KOPT-K1 (cell line): Measurements from ENCODE around the gene TMEM53.

ENCODE experiments used
- H3K27ac ChIP-seq: fragments of 200-600 bp; sonication (generic); 2 replicates; pipeline ENCODE4 v1.5.1; 2016; ENCODE audit warnings: antibody characterized with exemption, mild to moderate bottlenecking, low read depth, low read length; ENCODE audit not compliant: poor library complexity, severe bottlenecking
- H3K36me3 ChIP-seq: fragments of 200-600 bp; sonication (generic); 2 replicates; pipeline ENCODE4 v1.5.1; 2017; ENCODE audit warnings: antibody characterized with exemption, mild to moderate bottlenecking, low read length, moderate library complexity; ENCODE audit not compliant: insufficient read depth
- H3K9me3 ChIP-seq: fragments of 200-600 bp; sonication (generic); 2 replicates; pipeline ENCODE4 v1.5.1; 2017; ENCODE audit warnings: antibody characterized with exemption, low read length, mild to moderate bottlenecking; ENCODE audit not compliant: insufficient read depth, poor library complexity, severe bottlenecking

The TMEM53 gene

GRCh38 chr1:44650159-44650831, 24.0 kb downstream of the TMEM53 start:
- Histone ChIP-seq H3K27ac (no peak overlapping the region), H3K9me3 (no peaks in the 10 kb centered on the region), H3K36me3 (peaks cover 73% of the 10 kb centered on the region)

- no peaks in the 10 kb centered on the region for H3K9me3 ChIP-seq
- H3K36me3 ChIP-seq, result peaks cover 78% of the 10 kb centered on the region
- H3K27ac ChIP-seq, result no peak overlapping the region
Observed at GRCh38 chr1:44649788-44650158, 24.5 kb downstream of the TMEM53 start.

- no peaks in the 10 kb centered on the region for H3K9me3 ChIP-seq
- peaks cover 89% of the 10 kb centered on the region for H3K36me3 ChIP-seq
- no peak overlapping the region for H3K27ac ChIP-seq
Observed at GRCh38 chr1:44648529-44649250, 25.6 kb downstream of the TMEM53 start.

- Histone ChIP-seq H3K27ac (no peak overlapping the region), H3K36me3 (peaks cover 97% of the 10 kb centered on the region), H3K9me3 (no peaks in the 10 kb centered on the region)
Observed at GRCh38 chr1:44647896-44648295, 26.4 kb downstream of the TMEM53 start.

- no peak overlapping the region for H3K27ac ChIP-seq
Observed at GRCh38 chr1:44646261-44647110, 27.8 kb downstream of the TMEM53 start.

GRCh38 chr1:44645476-44646244, 28.6 kb downstream of the TMEM53 start:
- Histone ChIP-seq H3K36me3 (peaks cover 100% of the 10 kb centered on the region), H3K27ac (no peak overlapping the region), H3K9me3 (no peaks in the 10 kb centered on the region)

More at GRCh38 chr1:44646261-44647110, 27.8 kb downstream of the TMEM53 start:
- H3K9me3 ChIP-seq, result no peaks in the 10 kb centered on the region
- peaks cover 100% of the 10 kb centered on the region for H3K36me3 ChIP-seq

- no peaks in the 10 kb centered on the region for H3K9me3 ChIP-seq
- peaks cover 100% of the 10 kb centered on the region for H3K36me3 ChIP-seq
- H3K27ac ChIP-seq, result no peak overlapping the region
Observed at GRCh38 chr1:44644806-44645205, 29.5 kb downstream of the TMEM53 start.

GRCh38 chr1:44643721-44644334, 30.5 kb downstream of the TMEM53 start:
- no peak overlapping the region for H3K27ac ChIP-seq
- H3K36me3 ChIP-seq, result peaks cover 100% of the 10 kb centered on the region
- no peaks in the 10 kb centered on the region for H3K9me3 ChIP-seq

GRCh38 chr1:44642925-44643324, 31.4 kb downstream of the TMEM53 start:
- H3K9me3 ChIP-seq, result no peaks in the 10 kb centered on the region
- H3K27ac ChIP-seq, result no peak overlapping the region
- peaks cover 100% of the 10 kb centered on the region for H3K36me3 ChIP-seq

- Histone ChIP-seq H3K36me3 (peaks cover 100% of the 10 kb centered on the region), H3K9me3 (no peaks in the 10 kb centered on the region), H3K27ac (no peak overlapping the region)
Observed at GRCh38 chr1:44642255-44642654, 32.0 kb downstream of the TMEM53 start.

GRCh38 chr1:44641126-44642102, 32.9 kb downstream of the TMEM53 start:
- Histone ChIP-seq H3K27ac (no peak overlapping the region), H3K36me3 (peaks cover 100% of the 10 kb centered on the region), H3K9me3 (no peaks in the 10 kb centered on the region)

GRCh38 chr1:44640200-44640853, 34.0 kb downstream of the TMEM53 start:
- Histone ChIP-seq H3K27ac (no peak overlapping the region), H3K36me3 (peaks cover 100% of the 10 kb centered on the region), H3K9me3 (no peaks in the 10 kb centered on the region)
